ENCODE results near the gene CORO6.

The CORO6 gene

DNA sequence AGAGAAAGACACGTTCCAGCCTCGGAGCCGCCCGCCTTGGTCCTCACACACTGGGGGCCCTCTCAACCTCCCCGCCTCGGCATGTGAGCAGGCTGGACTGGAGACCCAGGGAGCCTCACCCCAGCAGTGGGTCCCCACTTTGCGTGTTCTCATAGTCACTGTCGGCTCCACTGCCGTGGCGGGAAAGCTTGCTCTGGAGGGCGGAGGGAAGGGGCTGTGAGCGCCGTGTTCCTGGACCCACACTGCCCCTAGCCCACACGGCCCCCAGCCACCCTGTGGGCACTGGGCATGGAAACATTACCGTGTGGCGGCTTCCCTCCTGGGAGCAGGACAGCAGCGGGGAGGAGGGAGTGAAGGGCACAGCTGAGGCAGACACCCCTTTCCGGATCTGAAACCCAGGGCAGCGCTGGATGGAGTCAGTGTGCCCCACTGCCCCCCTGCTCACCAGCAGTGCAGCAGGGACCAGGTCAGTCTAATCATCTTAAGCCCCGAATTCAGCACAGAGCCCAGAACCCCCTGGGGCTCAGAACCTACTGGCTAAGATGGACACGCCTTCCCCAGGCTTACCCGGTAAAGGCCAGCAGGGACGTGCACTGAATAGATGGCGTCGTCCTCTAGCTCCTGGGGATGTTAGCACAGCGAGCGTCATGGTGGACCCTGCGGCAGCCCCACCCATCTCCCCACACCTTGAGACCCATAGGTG lies 47.0 kb downstream of the CORO6 start:
- no peak for TF ChIP-seq SPI1 (IDR thresholded peaks at IDR 0.05; ENCODE audit: low read depth, low read length)
- no peak for TF ChIP-seq TAF1 (IDR thresholded peaks at IDR 0.05; ENCODE audit: low read depth, low read length)
- TF ChIP-seq POLR2AphosphoS5 (IDR thresholded peaks at IDR 0.05; ENCODE audit: low read depth, low read length) = no peak
- TF ChIP-seq POU2F2 (IDR thresholded peaks at IDR 0.05; ENCODE audit: low read depth, low read length) = no peak
- TF ChIP-seq PAX5 (IDR thresholded peaks at IDR 0.05; ENCODE audit: insufficient read depth, low read length, severe bottlenecking) = no peak
- no peak for TF ChIP-seq POLR2A (IDR thresholded peaks at IDR 0.05; ENCODE audit: low read depth, low read length)
- FAIRE-seq (no peak), DNase-seq (ENCODE audit: insufficient read length, low spot score) (no peak)

DNA sequence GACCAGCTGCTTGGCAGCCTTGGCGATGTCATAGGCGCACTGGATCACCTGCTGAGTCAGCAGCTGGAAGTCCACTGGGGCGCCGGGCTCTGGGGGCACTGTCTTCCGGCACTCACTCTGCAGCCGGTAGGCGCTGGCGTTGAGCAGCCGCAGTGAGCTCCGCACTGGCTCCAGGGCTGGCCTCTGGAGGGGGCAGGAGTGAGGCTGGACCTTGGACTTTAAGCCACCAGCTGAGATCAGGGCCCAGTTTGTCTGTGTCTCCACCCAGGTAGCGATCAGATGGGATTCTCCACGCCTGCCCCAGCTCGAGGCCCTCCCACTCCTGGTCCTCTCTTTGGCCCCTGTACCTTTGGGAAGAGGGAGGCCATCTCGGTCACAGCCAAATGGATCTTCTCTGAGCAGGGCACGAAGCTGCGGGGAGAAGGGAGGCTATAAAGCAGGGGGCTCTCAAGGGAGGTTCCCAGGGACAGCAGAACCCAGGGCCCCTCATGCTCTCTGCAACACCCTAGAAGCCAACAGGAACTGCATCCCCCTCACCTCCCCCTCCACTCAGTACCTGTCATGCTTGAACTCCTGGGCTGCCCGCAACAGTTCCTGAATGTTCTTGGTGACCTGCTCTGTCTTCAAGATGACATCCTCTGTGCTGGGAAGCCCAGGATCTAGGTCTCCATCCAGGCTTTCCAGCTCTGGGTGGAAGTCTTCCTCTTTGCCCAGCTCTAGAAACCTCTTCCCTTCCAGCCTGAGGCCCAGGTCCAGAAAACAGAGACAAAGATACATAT lies 47.8 kb downstream of the CORO6 start:
- TF ChIP-seq POLR2A (IDR thresholded peaks at IDR 0.05; ENCODE audit: low read depth, low read length) (no peak), POU2F2 (IDR thresholded peaks at IDR 0.05; ENCODE audit: low read depth, low read length) (no peak), TAF1 (IDR thresholded peaks at IDR 0.05; ENCODE audit: low read depth, low read length) (no peak), PAX5 (IDR thresholded peaks at IDR 0.05; ENCODE audit: insufficient read depth, low read length, severe bottlenecking) (no peak), SPI1 (IDR thresholded peaks at IDR 0.05; ENCODE audit: low read depth, low read length) (no peak), POLR2AphosphoS5 (IDR thresholded peaks at IDR 0.05; ENCODE audit: low read depth, low read length) (no peak)
- FAIRE-seq (no peak), DNase-seq (ENCODE audit: insufficient read length, low spot score) (no peak)

DNA sequence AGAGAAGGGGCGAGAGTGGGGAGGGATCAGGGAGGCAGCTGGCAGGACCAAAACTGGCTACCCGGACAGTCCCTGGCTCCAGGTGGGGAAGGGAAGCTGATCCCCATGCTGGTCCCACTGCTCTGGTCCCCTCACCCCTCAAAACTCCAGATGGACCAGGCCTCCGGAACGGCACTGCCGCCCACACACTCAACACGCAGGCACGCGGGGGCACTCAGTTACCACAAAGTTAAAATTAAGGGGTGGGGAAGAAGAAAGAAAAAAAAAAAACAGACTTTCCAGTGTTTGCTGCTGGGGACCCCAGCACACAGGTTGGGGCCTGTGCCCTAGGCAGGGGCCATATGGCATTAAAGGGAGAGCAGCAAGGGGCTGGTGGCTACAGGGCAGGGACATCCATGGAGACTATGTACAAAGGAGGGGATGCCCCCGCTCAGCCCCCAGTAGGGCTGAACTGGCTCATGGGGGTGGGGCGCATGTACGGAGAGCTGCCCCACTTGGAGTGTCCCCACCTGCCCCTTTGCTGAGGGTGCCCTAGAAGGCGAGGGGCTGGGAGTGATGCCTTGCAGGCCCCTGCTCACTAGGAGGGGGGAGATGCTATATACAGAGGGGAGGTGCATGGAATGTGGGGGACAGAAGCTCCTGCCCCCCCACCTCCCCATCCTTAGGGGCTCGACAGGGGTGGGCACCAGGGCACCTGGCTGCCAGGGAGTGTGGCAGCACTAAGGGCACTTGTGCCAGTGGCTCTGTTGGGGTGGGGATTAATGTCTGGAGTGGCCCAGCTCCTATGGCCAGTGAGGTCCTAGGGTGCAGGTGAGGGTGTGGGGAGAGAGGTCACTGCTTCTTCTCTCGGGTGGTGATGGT lies 48.6 kb downstream of the CORO6 start:
- TF ChIP-seq SPI1 (IDR thresholded peaks at IDR 0.05; ENCODE audit: low read depth, low read length) (no peak), TAF1 (IDR thresholded peaks at IDR 0.05; ENCODE audit: low read depth, low read length) (no peak), POLR2AphosphoS5 (IDR thresholded peaks at IDR 0.05; ENCODE audit: low read depth, low read length) (no peak), POU2F2 (IDR thresholded peaks at IDR 0.05; ENCODE audit: low read depth, low read length) (no peak), POLR2A (IDR thresholded peaks at IDR 0.05; ENCODE audit: low read depth, low read length) (no peak), PAX5 (IDR thresholded peaks at IDR 0.05; ENCODE audit: insufficient read depth, low read length, severe bottlenecking) (no peak)
- no peak for FAIRE-seq
- DNase-seq (ENCODE audit: insufficient read length, low spot score) = no peak

DNA sequence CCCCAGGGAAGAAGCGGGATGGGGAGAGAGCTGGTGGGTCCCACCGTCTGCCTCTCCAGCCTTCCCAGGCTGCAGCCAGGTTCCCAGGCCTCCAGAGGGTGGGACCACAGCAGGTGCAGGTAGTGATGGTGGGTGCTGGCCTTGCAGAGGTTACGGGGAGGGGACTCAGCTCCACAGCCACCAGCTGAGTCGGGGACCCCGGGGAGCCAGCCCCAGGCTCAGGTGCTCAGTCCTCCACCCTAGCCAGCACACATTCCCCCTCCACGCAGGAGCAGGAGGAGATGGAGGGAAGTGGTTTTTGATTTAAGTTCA lies 49.2 kb downstream of the CORO6 start:
- FAIRE-seq (no peak), DNase-seq (ENCODE audit: insufficient read length, low spot score) (no peak)
- no peak for TF ChIP-seq POLR2AphosphoS5 (IDR thresholded peaks at IDR 0.05; ENCODE audit: low read depth, low read length)
- no peak for TF ChIP-seq TAF1 (IDR thresholded peaks at IDR 0.05; ENCODE audit: low read depth, low read length)
- TF ChIP-seq POU2F2 (IDR thresholded peaks at IDR 0.05; ENCODE audit: low read depth, low read length) = no peak
- no peak for TF ChIP-seq SPI1 (IDR thresholded peaks at IDR 0.05; ENCODE audit: low read depth, low read length)
- no peak for TF ChIP-seq PAX5 (IDR thresholded peaks at IDR 0.05; ENCODE audit: insufficient read depth, low read length, severe bottlenecking)
- no peak for TF ChIP-seq POLR2A (IDR thresholded peaks at IDR 0.05; ENCODE audit: low read depth, low read length)

DNA sequence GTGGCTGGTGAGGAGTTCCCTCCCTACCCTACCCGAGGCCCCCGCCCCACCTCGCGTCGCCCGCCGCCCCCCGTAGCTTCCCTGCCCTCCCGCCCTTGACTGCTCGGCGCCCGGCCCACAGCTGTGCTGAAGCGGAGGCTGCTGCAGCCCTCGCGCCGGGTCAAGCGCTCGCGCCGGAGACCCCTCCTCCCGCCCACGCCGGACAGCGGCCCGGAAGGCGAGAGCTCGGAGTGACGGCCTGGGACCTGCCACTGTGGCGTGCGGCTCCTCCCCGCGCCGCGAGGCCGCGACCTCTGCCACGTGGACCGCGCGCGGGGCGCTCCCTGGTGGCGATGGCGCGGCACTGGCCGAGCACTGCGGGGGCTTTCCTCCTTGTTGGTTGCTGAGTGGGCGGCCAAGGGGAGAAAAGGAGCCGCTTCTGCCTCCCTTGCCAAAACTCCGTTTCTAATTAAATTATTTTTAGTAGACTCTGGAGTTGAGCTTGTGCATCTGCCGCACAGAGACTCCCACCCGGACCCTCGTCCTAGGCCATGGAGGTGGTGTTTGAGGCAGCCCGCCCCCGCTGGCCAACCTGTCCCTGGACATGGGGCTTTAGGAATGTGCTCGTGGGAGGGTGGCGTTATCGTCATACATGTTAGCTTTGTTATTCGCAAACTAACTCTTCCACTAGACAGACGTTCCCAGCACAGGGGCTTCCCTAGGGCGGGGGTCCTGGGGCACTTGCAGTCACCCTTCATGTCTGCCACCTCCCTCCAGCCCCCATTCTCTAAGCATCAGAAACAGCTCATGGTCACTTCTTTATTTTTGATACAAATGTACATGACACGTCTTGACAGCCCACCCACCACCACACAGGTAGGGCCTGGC lies 49.8 kb downstream of the CORO6 start:
- no peak for TF ChIP-seq POLR2A (IDR thresholded peaks at IDR 0.05; ENCODE audit: low read depth, low read length)
- 0 out of 2 replicates have a peak, but pooled peaks have one; percentile 15 for TF ChIP-seq POU2F2 (IDR thresholded peaks at IDR 0.05; ENCODE audit: low read depth, low read length)
- no peak for TF ChIP-seq PAX5 (IDR thresholded peaks at IDR 0.05; ENCODE audit: insufficient read depth, low read length, severe bottlenecking)
- FAIRE-seq = peak; percentile 88
- peak; percentile 78 for DNase-seq (ENCODE audit: insufficient read length, low spot score)

DNA sequence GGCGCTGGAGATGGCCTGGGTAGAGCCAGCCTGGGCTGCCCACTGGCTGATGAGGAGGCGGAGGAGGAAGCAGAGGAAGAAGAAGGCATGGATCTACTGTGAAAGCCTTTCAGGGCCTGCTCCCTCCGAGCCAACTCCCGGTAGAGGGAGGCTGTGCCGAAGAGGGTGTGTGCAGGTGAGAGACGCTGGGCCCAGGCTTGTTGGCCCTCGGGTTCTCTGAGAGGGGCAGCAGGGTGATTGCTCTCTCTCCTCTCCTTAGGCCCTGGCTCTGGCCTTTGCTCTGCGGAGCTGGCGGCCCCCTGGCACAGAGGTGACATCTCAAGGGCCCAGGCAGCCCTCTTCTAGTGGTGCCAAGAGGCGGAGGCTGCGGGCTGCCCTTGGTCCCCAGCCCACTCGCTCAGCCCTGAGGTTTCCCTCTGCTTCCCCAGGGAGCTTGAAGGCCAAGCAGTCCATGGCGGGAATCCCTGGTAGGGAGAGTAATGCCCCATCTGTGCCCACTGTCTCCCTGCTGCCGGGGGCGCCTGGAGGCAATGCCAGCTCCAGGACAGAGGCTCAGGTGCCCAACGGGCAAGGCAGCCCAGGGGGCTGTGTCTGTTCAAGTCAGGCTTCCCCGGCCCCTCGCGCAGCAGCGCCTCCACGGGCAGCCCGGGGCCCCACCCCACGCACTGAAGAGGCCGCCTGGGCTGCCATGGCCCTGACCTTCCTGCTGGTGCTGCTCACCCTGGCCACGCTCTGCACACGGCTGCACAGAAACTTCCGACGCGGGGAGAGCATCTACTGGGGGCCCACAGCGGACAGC lies 50.6 kb downstream of the CORO6 start:
- DNase-seq (ENCODE audit: insufficient read length, low spot score) (no peak), FAIRE-seq (no peak)
- TF ChIP-seq POLR2AphosphoS5 (IDR thresholded peaks at IDR 0.05; ENCODE audit: low read depth, low read length) (no peak), SPI1 (IDR thresholded peaks at IDR 0.05; ENCODE audit: low read depth, low read length) (no peak), PAX5 (IDR thresholded peaks at IDR 0.05; ENCODE audit: insufficient read depth, low read length, severe bottlenecking) (no peak), POU2F2 (IDR thresholded peaks at IDR 0.05; ENCODE audit: low read depth, low read length) (no peak), TAF1 (IDR thresholded peaks at IDR 0.05; ENCODE audit: low read depth, low read length) (no peak), POLR2A (IDR thresholded peaks at IDR 0.05; ENCODE audit: low read depth, low read length) (no peak)

DNA sequence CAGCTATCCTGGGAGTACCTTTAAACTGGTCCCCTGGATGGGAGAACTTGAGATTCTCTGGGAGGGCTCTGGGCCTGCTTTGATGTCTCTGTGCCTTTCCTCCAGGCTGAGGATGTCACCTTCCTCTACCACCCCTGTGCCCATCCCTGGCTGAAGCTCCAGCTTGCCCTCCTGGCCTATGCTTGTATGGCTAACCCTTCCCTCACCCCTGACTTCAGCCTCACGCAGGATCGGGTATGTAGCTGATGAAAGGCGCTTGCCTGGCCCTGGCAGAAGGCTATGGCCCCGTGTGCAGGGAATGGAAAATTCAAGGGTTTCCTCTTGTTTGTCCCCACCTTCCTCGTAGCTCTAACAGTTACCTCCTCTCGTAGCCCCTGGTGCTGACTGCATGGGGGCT lies 51.2 kb downstream of the CORO6 start:
- DNase-seq (ENCODE audit: insufficient read length, low spot score) (no peak), FAIRE-seq (no peak)
- TF ChIP-seq TAF1 (IDR thresholded peaks at IDR 0.05; ENCODE audit: low read depth, low read length) (no peak), SPI1 (IDR thresholded peaks at IDR 0.05; ENCODE audit: low read depth, low read length) (no peak), POU2F2 (IDR thresholded peaks at IDR 0.05; ENCODE audit: low read depth, low read length) (no peak), PAX5 (IDR thresholded peaks at IDR 0.05; ENCODE audit: insufficient read depth, low read length, severe bottlenecking) (no peak), POLR2A (IDR thresholded peaks at IDR 0.05; ENCODE audit: low read depth, low read length) (no peak), POLR2AphosphoS5 (IDR thresholded peaks at IDR 0.05; ENCODE audit: low read depth, low read length) (no peak)

DNA sequence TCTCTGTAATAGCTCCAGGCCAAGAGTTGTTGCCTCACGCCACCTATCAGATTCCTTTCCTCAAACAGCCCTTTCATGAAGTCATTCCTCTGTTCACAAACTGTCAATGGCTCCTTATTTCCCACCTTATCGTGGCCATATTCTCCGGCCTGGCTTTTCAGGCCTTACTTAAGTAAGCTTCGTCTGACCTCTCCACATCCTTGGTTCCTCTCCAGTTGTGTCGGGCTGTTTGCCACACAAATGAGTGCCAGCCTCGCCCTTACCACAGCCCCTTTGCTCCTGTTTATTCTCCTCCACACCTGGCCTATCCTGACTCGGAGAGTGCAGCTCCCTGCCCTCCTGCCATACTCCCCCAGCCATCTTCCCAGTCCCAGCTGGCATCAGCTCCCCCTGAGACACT lies 52.2 kb downstream of the CORO6 start:
- DNase-seq (ENCODE audit: insufficient read length, low spot score) (no peak), FAIRE-seq (no peak)

More for the DNA sequence above, 52.2 kb downstream of the CORO6 start:
- no peak for TF ChIP-seq SPI1 (IDR thresholded peaks at IDR 0.05; ENCODE audit: low read depth, low read length)
- TF ChIP-seq PAX5 (IDR thresholded peaks at IDR 0.05; ENCODE audit: insufficient read depth, low read length, severe bottlenecking) = no peak
